PFSK-1 (cell line): ENCODE measurements around the gene CAMSAP2.

ENCODE experiments used
- FOXP2 ChIP-seq: optimal IDR thresholded peaks from 2 replicates; pipeline ENCODE3; 2011; ENCODE audit warnings: borderline replicate concordance, control low read depth, inconsistent platforms; ENCODE audit not compliant: insufficient read depth; ENCODE audit errors: extremely low read length, extremely low read depth
- POLR2AphosphoS5 ChIP-seq: IDR thresholded peaks from 2 replicates; pipeline ENCODE4 v1.6.1; 2012; ENCODE audit warnings: low read depth, mild to moderate bottlenecking, control low read depth, low read length, moderate library complexity
- REST ChIP-seq, 2 experiments: IDR thresholded peaks; 2 replicates each; pipeline versions ENCODE4 v1.6.1 to v1.8.0; 2011 to 2012; ENCODE audit warnings: low read depth in 2 of 2, low read length in 2 of 2, control low read depth in 1 of 2, inconsistent platforms in 1 of 2, mild to moderate bottlenecking in 1 of 2, moderate library complexity in 1 of 2; ENCODE audit not compliant: insufficient read depth in 1 of 2
- SIN3A ChIP-seq: IDR thresholded peaks from 2 replicates; pipeline ENCODE4 v1.6.1; 2012; ENCODE audit warnings: mild to moderate bottlenecking, low read length, moderate library complexity, borderline replicate concordance; ENCODE audit not compliant: insufficient read depth
- TAF1 ChIP-seq: IDR thresholded peaks from 2 replicates; pipeline ENCODE4 v1.6.1; 2012; ENCODE audit warnings: low read length, control low read depth, borderline replicate concordance; ENCODE audit not compliant: insufficient read depth

Gene CAMSAP2

GRCh38 chr1:200880212-200880611 lies 141.5 kb downstream of the CAMSAP2 start:
- TF ChIP-seq TAF1 (no peak), POLR2AphosphoS5 (no peak), SIN3A (no peak), REST (IDR thresholded peaks at IDR 0.05; ENCODE audit: insufficient read depth in 1 of 2, low read depth in 2 of 2, low read length in 2 of 2) (no peak), FOXP2 (no peak)

DNA sequence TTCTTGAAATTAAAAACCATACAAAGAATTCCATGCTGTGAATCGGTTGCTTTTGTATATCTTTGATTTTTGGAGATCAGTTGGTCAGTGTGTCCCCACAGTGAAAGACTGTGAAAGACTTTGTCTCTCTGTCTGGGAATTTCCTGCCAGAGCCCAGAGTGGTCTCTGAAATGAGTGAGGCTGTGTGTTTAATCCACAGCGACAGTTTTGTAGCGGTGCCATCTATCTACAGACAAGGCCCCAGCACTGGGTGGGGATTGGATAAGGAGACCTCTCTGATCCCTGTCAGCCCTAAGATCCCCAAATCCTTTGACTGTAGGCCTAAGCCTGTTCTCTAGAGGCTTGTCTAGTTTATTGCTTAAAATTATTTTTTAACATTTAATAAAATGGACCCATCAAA lies 144.4 kb downstream of the CAMSAP2 start:
- TF ChIP-seq REST (IDR thresholded peaks at IDR 0.05; ENCODE audit: insufficient read depth in 1 of 2, low read depth in 2 of 2, low read length in 2 of 2) (no peak), POLR2AphosphoS5 (no peak), TAF1 (no peak), SIN3A (no peak), FOXP2 (no peak)

GRCh38 chr1:200885623-200886402 lies 147.1 kb downstream of the CAMSAP2 start:
- TF ChIP-seq REST (IDR thresholded peaks at IDR 0.05; ENCODE audit: insufficient read depth in 1 of 2, low read depth in 2 of 2, low read length in 2 of 2), result no peak

DNA sequence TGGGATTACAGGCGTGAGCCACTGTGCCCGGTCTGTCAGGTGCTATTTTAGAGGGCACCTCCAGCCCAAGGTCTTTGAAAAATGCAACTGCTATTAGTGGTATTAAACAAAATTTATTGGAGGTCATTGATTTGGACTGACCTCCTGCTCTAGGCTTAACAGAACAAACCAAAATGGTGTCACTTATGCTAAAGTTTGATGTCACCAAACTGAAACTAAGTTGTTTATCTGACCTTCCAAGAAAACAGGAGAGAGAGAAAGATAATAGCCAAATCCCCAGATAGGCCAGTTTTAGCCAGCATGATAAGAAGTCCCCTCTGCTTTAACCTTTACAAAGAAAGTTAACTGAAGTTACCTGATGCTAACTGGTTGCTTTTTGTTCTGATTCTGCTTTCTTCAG lies 147.9 kb downstream of the CAMSAP2 start:
- no peak for TF ChIP-seq FOXP2
- no peak for TF ChIP-seq SIN3A
- TF ChIP-seq TAF1, result no peak
- no peak for TF ChIP-seq REST (IDR thresholded peaks at IDR 0.05; ENCODE audit: insufficient read depth in 1 of 2, low read depth in 2 of 2, low read length in 2 of 2)
- no peak for TF ChIP-seq POLR2AphosphoS5

- TF ChIP-seq REST (IDR thresholded peaks at IDR 0.05; ENCODE audit: insufficient read depth in 1 of 2, low read depth in 2 of 2, low read length in 2 of 2), result no peak
- no peak for TF ChIP-seq FOXP2
- TF ChIP-seq TAF1, result no peak
- no peak for TF ChIP-seq SIN3A
- no peak for TF ChIP-seq POLR2AphosphoS5
These were observed 148.3 kb downstream of the CAMSAP2 start for GRCh38 chr1:200887036-200887435.
